SK-MEL-5 (cell line): ENCODE measurements around the gene DNAJC6. TPM values are rescaled to one million over a fixed set of nuclear protein-coding genes. Genes with fewer than 3 reads are reported as not detected.

Source experiments
- DNase-seq: peaks from one replicate; pipeline ENCODE4 v3.0.0-alpha.2; 2016; ENCODE audit warnings: low read depth, low spot score
- in situ Hi-C: cut with HindIII; loops from 2 replicates; pipeline ENCODE4 v1.10.0; 2016; ENCODE audit warnings: low sequenced_read_pairs, high pct_unique_total_duplicates, low pct_unique_long_range_greater_than_20kb
- polyA plus RNA-seq, 2 experiments: library from polyadenylated mRNA; depleted of rRNA; stranded (reverse); fragments of >200 nt; gene quantifications; 2 replicates each; pipeline ENCODE4 v1.2.3, GENCODE V29; 2015
- total RNA-seq: library from RNA; depleted of rRNA; stranded (reverse); fragments of >200 nt; shearing (Covaris generic); gene quantifications from 2 replicates; pipeline ENCODE4 v1.2.3, GENCODE V29; 2014; rRNA removed

DNAJC6 gene
- 0.40 and 0.93 TPM in 2 replicates for total RNA-seq
- 0.14 and 2.5 TPM in 2 replicates for polyA plus RNA-seq (2015; cell fraction: cytosol; rRNA removed)
- 0.11 and 0.30 TPM in 2 replicates for polyA plus RNA-seq (2015; cell fraction: nucleus; rRNA removed)

DNA sequence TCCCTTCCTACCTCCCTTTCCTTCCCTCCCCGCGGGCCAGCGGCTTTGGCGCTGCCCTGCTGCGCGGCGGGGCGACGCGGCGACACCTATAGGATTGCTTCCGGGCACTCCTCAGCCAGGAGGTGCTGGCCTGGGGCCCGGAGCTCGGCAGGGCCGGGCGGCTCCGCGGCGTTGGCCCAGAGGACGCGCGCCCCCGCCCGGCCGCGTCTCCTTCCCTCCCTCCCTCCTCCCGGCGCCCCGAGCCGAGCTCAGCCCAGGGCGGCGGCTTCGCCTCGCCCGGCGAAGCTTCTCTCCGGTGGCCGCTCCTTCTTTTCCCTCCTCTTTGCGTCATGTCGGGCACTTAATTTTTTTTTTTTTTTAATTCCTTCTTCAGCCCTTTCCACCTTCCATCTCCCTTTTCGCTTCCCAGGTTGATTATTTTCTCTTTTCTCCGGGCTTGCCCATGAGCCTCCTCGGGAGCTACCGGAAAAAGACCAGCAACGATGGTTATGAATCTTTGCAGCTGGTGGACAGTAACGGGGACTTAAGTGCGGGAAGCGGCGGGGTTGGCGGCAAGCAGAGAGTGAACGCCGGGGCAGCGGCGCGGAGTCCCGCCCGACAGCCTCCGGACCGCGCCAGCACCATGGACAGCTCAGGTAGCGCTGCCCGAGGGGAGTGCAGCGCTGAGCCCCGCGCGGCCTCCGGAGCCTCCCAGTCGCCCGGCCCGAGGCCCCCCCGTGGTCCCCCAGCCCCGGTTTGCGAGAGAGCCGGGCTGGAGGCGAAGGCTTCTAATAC lies at the start of gene DNAJC6:
TSS of gene DNAJC6 (plus strand) at position 240 of the 774 bp plus-strand sequence. CDS start at position 443, 203 bp downstream.
- in situ Hi-C loops = no loop called here
- DNase-seq = peak; percentile 32

DNA sequence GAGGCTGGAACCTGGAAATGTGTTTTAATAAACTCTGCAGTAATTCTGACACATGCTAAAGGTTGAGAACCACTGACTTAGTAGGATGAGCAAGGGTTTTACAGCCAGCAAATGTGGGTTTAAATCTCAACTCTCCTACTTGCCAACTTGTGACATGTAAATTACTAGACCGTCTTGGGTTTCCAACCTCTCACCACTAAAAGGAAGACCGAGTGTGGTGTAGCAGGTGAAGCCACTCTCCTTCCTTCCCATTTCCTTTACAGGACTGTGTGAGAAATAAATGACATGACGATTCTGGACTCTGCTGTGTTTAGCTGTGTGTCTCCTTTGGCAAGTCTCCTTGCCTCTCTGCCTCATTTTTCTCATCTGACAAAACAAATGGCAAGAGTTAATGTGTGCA lies 49.5 kb upstream of the DNAJC6 start:
- in situ Hi-C loops = no loop called here
- DNase-seq = no peak

DNA sequence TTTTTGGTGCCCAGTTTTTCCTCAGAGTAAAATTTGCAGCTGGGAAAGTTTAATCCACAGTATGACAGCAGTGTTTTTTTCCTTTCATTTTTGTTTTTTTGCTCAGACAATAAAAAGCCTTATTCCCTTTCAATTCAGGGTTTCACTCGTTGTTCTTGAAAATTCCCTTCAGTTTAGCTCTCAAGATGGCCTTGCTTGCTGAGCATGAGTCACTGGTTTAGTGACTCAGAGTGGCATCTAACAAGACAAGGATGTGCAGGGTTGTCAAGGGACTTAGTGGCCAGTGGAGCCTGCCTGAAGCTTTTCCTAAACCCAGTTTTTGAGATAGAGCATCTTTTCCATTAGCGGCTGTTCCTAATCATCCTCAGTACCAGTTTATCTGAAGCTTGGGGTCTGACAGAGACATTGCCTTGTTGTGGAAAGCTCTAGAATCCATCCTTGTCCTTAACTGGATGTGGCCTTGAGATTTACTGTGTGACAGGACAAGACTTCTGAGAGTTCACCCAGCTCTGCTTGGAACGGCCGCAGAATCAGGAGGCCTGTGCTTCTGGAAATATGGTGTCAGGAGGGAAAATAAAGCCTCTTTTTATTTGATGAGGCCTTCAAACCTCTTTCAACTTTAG lies 48.4 kb upstream of the DNAJC6 start:
- DNase-seq = peak; percentile 38
- in situ Hi-C loops = no loop called here

DNA sequence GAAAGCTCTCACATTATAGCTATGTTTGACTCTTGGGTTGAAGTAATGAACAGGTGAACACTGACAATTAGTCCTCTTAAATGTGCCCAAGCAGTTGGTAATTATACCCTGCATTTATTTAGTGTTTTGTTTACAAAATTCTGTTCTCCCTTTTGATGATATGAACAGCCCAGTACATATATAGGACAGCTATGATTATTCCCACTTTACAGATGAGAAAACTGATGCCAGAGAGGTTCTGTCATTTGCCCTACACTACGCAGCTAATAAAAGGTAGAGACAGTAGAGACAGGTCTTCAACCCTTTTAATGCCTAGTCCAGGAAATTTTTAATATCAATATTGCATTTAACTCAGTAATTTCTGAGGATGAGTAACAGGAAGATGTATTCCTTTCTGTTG lies 46.1 kb upstream of the DNAJC6 start:
- no peak for DNase-seq
- in situ Hi-C loops = no loop called here

DNA sequence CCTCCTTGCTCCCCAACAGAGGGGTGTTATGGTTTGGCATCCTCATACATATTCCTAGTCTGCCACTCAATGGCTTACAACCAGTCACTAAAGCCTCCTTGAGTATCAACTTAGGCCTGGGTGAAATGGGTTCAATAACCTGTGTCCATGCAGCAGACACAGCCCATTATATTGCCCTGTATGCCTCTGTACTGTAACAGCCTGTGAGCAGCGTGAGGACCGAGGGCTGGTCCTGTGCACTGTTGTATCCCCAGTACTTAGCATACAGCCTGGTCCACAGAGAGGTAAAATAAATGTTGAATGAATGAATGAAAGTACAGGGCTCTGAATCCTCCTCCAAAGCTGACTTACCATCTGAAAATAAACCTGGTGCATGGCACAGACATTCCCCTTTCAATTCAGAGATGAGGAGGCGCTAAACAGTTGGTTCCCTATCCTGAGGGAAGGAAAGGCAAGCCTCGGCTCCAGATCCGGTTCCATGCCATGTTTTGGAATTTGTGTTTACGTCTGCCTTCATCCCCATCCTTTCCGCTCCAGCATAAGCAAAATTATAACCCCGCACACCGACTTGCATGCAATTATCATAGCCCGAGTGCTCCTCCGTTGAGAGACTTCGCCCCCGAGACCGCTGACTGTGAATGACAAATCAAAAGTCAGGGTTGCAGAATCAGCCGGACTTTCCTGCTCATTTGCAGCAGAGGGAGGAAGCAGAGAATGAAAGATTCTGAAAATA lies 45.0 kb upstream of the DNAJC6 start:
- in situ Hi-C loops = no loop called here
- DNase-seq = peak; percentile 32

DNA sequence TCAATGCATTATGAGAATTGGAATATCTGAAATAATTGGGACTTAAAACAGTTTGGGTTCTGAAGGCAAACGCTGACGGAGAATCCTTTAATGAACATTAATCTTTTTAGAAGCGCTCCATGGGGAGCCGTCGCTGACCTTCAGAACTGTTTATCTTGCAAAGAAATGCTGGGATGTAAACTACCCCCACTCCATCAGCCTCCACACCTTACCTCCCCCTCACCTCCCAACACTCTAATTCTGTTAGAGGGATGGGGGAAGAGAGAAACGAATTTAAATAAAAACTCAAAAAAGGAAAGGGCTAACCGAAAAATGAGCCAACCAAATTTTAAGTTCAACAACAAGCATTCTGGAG lies 44.1 kb upstream of the DNAJC6 start:
- no peak for DNase-seq

DNA sequence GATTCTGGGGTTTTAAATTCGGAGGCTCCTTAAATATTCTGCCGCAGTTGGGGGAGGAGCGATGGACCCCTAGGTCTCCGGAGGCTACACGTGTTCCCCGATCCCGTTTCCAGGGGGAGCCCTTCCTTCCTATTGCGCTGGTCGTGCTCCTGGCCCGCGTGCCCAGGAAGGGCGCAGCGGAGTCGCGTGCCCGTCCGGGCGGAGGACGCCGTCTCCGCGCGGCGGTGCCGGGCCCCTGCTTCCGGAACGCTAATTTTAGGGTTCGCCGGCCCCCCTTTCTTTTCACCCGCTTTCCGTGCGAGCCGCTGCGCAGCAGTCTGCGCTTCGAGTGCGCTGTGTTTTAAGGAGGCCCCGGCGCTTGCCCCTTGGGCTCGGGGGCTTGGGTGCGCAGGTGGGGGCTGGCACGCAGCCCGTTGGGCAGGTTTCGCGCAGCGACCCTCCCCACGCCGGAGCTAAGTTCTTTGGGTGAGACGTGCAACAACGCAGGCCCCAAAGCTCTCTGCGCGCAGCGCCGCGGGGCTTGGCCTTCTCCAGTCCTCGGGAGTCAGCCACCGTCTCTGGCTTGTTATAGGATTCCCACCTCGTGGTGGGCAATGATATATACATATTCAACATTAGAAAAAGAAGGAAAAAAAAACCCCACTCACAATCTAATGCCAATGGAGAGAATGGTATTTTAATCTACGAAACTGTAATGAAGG lies 43.5 kb upstream of the DNAJC6 start:
- DNase-seq = no peak
- in situ Hi-C loops = no loop called here

More for the DNA sequence above, 44.1 kb upstream of the DNAJC6 start:
- in situ Hi-C loops = no loop called here

DNA sequence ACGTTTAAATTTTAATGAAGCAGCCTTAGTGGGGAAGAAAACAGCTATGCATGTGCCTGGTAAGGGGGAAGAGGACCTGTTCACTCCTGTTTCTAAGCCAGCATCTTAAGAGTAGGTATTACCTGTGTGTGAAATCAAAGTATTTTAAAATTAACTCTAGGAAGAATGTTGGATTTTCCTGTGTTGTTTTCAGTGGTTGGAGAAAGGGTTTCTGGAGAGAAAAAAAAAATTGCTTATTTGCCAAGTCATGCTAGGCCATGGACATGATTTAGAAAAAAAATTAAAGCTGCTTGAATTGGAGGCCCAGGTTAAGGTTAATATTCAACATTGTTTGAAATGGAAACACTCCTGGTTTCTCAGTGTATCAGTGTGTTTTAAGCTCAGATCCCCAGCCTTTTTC lies 42.9 kb upstream of the DNAJC6 start:
- no peak for DNase-seq

DNA sequence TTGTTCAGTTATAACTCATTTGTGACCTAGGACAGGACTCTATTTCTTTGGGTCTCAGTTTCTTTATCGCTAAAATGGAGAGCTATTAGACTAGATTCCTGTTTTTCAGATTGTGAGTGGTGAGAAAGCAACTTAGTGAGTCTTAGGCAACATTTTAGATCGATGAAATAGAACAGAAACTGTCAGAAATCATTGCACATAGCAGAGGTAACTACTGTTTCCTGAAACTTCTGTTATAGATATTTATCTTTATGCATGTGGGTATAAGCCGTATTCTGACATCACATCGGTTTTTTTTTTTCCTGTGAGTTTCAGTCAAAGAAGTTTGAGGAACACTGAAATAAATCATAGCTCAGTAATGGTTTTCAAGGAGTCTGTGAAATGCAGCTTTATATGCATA lies 42.1 kb upstream of the DNAJC6 start:
- no peak for DNase-seq
- in situ Hi-C loops = no loop called here

More for the DNA sequence above, 42.9 kb upstream of the DNAJC6 start:
- in situ Hi-C loops = no loop called here

DNA sequence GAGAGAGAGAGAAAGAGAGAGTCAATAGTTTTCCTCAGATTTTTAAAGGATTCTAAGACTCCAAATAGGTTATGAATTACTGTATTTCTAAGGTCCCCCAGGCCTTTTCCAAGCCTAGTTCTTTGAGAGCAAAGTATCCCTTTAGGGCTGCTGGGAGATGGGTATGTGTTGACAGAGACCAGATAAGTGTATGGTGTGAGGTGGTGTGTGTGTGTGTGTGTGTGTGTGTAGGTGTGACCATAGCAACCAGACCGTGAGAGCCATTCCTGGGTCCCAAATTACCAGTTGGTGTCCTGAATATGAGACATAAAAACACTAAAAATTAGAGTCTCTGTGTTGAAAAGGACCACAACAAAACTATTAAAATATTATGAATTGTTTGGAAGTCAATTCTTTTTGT lies 41.7 kb upstream of the DNAJC6 start:
- in situ Hi-C loops = no loop called here
- DNase-seq = no peak

DNA sequence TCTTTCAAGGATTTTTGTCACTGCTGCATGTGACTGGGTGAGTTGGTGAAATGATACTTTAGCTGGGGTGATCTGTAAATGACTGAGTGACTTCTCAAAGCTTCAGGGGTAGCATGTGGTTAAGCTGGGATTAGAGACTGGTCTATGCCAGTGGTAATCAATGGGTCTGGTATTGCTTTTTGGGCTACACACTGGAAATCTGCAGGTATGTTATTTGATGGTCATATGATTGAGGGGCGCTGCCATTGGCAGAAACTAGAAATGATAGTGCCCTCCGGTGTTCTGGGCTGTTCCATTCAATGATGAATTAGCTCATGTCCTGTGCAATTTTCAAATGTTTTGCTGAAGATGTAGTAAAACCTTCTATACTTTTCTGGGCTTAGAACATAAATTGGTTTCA lies 39.7 kb upstream of the DNAJC6 start:
- in situ Hi-C loops = no loop called here
- DNase-seq = no peak

DNA sequence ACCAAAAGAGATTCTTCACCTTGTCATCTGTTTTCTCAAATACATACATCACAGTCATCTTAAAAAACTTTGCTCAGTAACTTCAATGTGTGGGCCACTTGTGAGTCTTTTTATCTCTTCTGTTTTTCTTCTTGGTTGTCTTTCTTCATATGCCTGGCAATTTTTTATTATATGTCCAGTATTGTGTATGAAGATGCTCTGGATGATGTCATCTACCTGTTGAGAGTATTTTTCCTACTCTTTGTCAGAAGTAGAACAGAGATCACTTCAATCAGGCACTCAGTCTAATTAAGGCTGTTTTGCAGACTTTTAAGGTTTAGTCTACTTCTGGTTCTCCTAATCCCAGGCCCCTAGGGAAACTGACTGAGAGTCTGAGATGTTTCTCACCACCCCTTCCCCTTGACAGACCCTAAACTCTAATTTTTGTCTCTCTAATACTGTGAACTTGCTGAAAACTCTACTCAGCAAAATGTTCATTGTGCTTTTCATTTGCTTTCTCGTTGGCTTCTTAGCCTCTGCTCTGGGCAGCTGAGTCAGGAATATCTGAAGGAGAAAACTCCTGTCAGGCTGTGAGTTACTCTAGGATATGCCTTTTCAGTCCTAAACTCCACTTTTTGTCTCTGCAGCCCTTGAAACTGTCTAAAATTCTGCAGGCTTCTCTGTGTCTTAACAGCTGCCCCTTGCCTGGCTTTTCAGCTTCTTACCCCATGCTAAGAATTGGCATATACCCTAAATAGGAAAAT lies 33.0 kb upstream of the DNAJC6 start:
- DNase-seq = no peak
- in situ Hi-C loops = no loop called here

DNA sequence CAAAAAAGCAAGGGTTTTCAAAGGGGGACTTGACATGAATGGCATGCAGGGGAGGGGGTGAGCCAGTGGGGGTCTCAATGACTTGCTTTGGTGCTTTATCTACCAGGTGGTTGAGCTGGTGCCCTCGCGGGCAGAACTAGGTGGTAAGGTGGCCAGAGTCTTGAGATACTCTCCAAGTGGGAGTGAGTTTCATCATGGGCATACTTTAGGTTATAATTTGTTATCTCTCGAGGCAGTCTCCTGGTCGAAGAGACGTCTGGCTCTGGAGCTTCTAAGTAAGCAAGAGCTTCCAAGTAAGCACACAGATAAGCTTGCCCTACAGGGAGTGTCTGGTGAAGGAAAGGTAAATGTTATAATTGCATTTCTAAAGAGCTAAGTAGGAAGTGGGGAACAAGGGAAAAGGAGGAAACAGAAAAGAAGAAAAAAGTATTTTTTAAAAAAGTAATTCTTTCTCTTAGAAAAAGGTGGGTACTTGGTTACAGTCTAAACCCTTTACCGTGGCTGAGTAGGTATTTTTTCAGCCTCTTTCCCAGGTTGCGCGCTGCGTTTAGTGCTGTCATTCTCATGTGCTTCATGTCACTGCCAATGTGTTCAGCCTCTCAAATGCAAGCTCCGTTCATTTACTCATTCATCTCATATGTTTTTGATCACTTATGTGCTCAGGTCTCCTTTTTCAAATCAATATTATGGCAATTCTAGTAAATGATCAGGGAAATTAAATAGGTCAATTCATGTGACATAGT lies 31.6 kb upstream of the DNAJC6 start:
- in situ Hi-C loops = no loop called here

DNA sequence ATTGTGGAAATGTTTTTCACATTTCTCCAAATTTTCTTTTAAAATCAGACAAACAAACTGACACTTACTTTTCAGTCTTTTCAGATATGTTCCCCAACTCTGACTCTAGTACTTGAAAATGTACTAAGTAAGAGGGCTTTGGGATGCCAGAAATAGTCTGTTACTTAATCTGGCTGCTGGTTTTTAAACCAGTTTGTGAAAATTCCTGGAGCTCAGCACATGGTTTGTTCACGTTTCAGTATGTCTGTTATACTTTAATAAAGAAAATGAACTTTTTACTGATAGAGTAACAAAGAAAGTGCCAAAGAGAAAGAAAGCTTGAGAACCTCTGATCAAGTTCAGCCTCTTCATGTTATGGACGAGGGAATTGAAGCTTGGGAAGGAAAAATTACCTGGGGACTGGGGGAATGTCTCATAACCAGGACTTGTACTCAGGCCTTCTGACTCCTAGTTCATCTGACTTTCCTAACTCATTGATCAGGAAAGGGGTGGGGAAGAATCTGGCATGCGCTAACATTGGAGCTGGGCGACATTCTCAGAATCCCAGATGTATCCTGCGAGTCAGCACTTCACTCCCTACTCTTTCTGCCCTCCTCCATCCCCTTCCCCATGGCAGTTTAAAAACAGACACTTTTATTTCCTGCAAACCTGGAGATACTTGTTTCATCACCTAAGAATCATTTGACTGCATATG lies 30.8 kb upstream of the DNAJC6 start:
- in situ Hi-C loops = no loop called here
- DNase-seq = no peak

More for the DNA sequence above, 31.6 kb upstream of the DNAJC6 start:
- DNase-seq = no peak

DNA sequence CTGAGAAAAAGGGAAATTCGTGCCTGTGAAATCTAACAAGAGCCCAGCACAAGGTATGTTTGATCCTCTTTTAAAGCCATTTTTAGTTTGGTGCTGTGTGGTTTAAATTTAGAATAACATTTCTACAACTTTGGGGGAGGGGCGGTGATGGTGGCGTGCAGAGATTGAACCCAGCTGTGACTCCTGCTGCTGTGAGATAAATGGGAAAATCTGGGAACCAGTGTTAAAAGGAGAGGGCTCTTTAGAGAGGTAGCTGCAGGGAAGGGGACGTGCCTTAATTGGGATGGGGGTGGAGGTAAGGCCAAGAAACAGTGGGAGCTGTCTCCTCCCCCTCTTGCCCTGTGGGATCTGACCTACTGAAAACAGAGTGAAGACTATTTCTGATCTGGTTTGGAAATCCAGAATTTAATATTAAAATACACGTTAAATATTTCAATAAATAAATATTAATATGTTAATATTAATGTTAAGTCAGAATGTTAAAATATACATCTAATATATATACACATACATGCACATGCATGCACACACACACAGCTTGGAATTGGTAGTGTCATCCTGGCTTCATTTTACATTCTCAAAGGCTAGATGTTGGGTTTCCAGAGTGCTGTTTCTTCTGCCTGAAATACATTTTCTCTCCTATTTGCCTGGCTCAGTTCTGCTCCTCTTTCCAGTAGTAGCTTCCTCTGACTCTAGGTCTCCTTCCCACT lies 30.1 kb upstream of the DNAJC6 start:
- in situ Hi-C loops = no loop called here
- no peak for DNase-seq

DNA sequence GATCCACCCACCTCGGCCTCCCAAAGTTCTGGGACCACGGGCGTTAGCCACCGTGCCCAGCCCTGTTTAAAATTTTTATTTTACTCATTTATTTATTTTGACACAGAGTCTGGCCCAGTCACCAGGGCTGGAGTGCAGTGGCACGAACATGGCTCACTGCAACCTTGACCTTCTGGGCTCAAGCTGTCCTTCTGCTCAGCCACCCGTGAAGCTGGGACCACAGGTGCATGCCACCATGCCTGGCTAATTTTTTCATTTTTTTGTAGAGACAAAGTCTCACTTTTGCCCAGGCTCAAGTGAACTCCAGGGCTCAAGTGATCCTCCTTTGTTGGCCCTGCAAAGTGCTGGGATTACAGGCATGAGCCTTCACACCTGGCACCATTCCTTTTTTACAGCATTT lies 27.5 kb upstream of the DNAJC6 start:
- no peak for DNase-seq
- in situ Hi-C loops = no loop called here
